OCI-LY3 (cell line): Measurements from ENCODE around the gene USF1.

Source experiments
- H2AFZ ChIP-seq: fragments of 200-600, 300-600 bp; shearing (Covaris generic); 2 replicates; pipeline ENCODE4 v1.6.0; 2014; ENCODE audit warnings: antibody characterized with exemption, low read depth, low read length
- H3K27ac ChIP-seq: fragments of 200-600, 300-600 bp; sonication (generic); 2 replicates; pipeline ENCODE4 v1.5.1; 2014; ENCODE audit warnings: mild to moderate bottlenecking, low read length, moderate library complexity, mixed read lengths
- H3K27me3 ChIP-seq: fragments of 200-600, 300-600 bp; sonication (generic); 2 replicates; pipeline ENCODE4 v1.6.1; 2014; ENCODE audit warnings: low read depth, low read length, mixed read lengths
- H3K36me3 ChIP-seq: fragments of 200-600, 300-600 bp; sonication (generic); replicated peaks from 2 replicates; pipeline ENCODE3; 2014; ENCODE audit warnings: low read depth, low read length, mixed read lengths
- H3K4me1 ChIP-seq: fragments of 300-600, 200-600 bp; sonication (generic); 2 replicates; pipeline ENCODE4 v1.6.1; 2014; ENCODE audit warnings: low read length, mixed read lengths
- H3K4me2 ChIP-seq: fragments of 200-600, 300-600 bp; sonication (generic); 2 replicates; pipeline ENCODE4 v1.6.1; 2014; ENCODE audit warnings: low read length, mixed read lengths
- H3K4me3 ChIP-seq: fragments of 300-600, 200-600 bp; sonication (generic); 2 replicates; pipeline ENCODE4 v1.5.1; 2014; ENCODE audit warnings: antibody characterized with exemption, mild to moderate bottlenecking, low read length, moderate library complexity
- H3K79me2 ChIP-seq: fragments of 300-600, 200-600 bp; shearing (Covaris generic); 2 replicates; pipeline ENCODE4 v1.6.1; 2014; ENCODE audit warnings: mild to moderate bottlenecking, low read length, mixed read lengths
- H3K9ac ChIP-seq: fragments of 300-600, 200-600 bp; shearing (Covaris generic); 2 replicates; pipeline ENCODE4 v1.6.0; 2014; ENCODE audit warnings: mild to moderate bottlenecking, low read length, moderate library complexity
- H3K9me3 ChIP-seq: fragments of 200-600, 300-600 bp; shearing (Covaris generic); 2 replicates; pipeline ENCODE4 v1.6.1; 2014; ENCODE audit warnings: low read length, mixed read lengths; ENCODE audit not compliant: insufficient read depth
- H4K20me1 ChIP-seq: fragments of 200-600, 300-600 bp; sonication (generic); 2 replicates; pipeline ENCODE4 v1.6.1; 2016; ENCODE audit warnings: low read length, mixed read lengths; ENCODE audit not compliant: insufficient read depth
- CTCF ChIP-seq: fragments of 200-600, 300-600 bp; sonication (generic); IDR thresholded peaks from 2 replicates; pipeline ENCODE4 v1.5.1; 2014; ENCODE audit warnings: antibody characterized with exemption, low read length, low read depth
- EZH2phosphoT487 ChIP-seq: fragments of 200-600 bp; shearing (Covaris generic); IDR thresholded peaks from 2 replicates; pipeline ENCODE4 v1.6.1; 2018; ENCODE audit warnings: antibody characterized with exemption, mixed run types, low read depth

Gene USF1

GRCh38 chr1:161091796-161092507 lies 46.2 kb upstream of the USF1 start:
- no peaks in the 10 kb centered on the region for H3K27me3 ChIP-seq
- H3K4me1 ChIP-seq, result peaks cover 42% of the 10 kb centered on the region
- H3K4me3 ChIP-seq, result no peak overlapping the region
- H3K27ac ChIP-seq, result no peak overlapping the region
- no peaks in the 10 kb centered on the region for H3K9me3 ChIP-seq
- H3K79me2 ChIP-seq, result no peaks in the 10 kb centered on the region
- TF ChIP-seq EZH2phosphoT487, result no peak
- no peak for TF ChIP-seq CTCF
- H2AFZ ChIP-seq, result no peak overlapping the region
- no peak overlapping the region for H3K9ac ChIP-seq
- no peaks in the 10 kb centered on the region for H4K20me1 ChIP-seq
- no peak overlapping the region for H3K4me2 ChIP-seq
- H3K36me3 ChIP-seq, result no peaks in the 10 kb centered on the region

- Histone ChIP-seq H3K4me1 (peaks cover 34% of the 10 kb centered on the region), H3K27me3 (no peaks in the 10 kb centered on the region)
- TF ChIP-seq CTCF, result no peak
- TF ChIP-seq EZH2phosphoT487, result no peak
Observed at GRCh38 chr1:161091093-161091492, 45.3 kb upstream of the USF1 start.

GRCh38 chr1:161090617-161091016 lies 44.8 kb upstream of the USF1 start:
- H3K27ac ChIP-seq, result no peak overlapping the region
- no peaks in the 10 kb centered on the region for H3K79me2 ChIP-seq
- H4K20me1 ChIP-seq, result no peaks in the 10 kb centered on the region
- no peak for TF ChIP-seq CTCF
- TF ChIP-seq EZH2phosphoT487, result no peak
- peaks cover 29% of the 10 kb centered on the region for H3K4me1 ChIP-seq
- no peaks in the 10 kb centered on the region for H3K36me3 ChIP-seq
- H2AFZ ChIP-seq, result no peak overlapping the region
- no peak overlapping the region for H3K4me3 ChIP-seq
- H3K9me3 ChIP-seq, result no peaks in the 10 kb centered on the region
- H3K27me3 ChIP-seq, result no peaks in the 10 kb centered on the region
- H3K4me2 ChIP-seq, result no peak overlapping the region
- H3K9ac ChIP-seq, result no peak overlapping the region

More at GRCh38 chr1:161091093-161091492, 45.3 kb upstream of the USF1 start:
- H3K36me3 ChIP-seq, result no peaks in the 10 kb centered on the region
- H3K9me3 ChIP-seq, result no peaks in the 10 kb centered on the region
- H3K9ac ChIP-seq, result no peak overlapping the region
- H3K4me3 ChIP-seq, result no peak overlapping the region
- no peak overlapping the region for H3K27ac ChIP-seq
- no peaks in the 10 kb centered on the region for H3K79me2 ChIP-seq
- no peak overlapping the region for H2AFZ ChIP-seq
- H4K20me1 ChIP-seq, result no peaks in the 10 kb centered on the region
- no peak overlapping the region for H3K4me2 ChIP-seq

GRCh38 chr1:161089938-161090337 lies 44.2 kb upstream of the USF1 start:
- no peaks in the 10 kb centered on the region for H4K20me1 ChIP-seq
- H3K27me3 ChIP-seq, result no peaks in the 10 kb centered on the region
- H3K9ac ChIP-seq, result no peak overlapping the region
- H3K36me3 ChIP-seq, result no peaks in the 10 kb centered on the region
- H3K4me2 ChIP-seq, result no peak overlapping the region
- H3K9me3 ChIP-seq, result no peaks in the 10 kb centered on the region
- no peak for TF ChIP-seq EZH2phosphoT487
- no peak overlapping the region for H2AFZ ChIP-seq
- H3K79me2 ChIP-seq, result no peaks in the 10 kb centered on the region
- H3K27ac ChIP-seq, result no peak overlapping the region
- H3K4me3 ChIP-seq, result no peak overlapping the region
- peaks cover 22% of the 10 kb centered on the region for H3K4me1 ChIP-seq
